SU-DHL-6 (cell line): ENCODE measurements around the gene SUGP1.

ENCODE experiments used
- CTCF ChIP-seq: fragments of 200-600 bp; sonication (generic); IDR thresholded peaks from one replicate; pipeline ENCODE4 v1.5.1; 2017; ENCODE audit warnings: antibody characterized with exemption, mild to moderate bottlenecking, low read length, moderate library complexity; ENCODE audit not compliant: insufficient read depth, poor library complexity, severe bottlenecking
- EZH2phosphoT487 ChIP-seq: fragments of 200-600 bp; sonication (generic), shearing (Covaris generic); conservative IDR thresholded peaks from 2 replicates; pipeline ENCODE4 v1.6.1; 2018; ENCODE audit warnings: mild to moderate bottlenecking, antibody characterized with exemption, low read length, moderate library complexity, mixed read lengths

GRCh38 chr19:19239675-19240074 lies 80.6 kb downstream of the SUGP1 start:
- TF ChIP-seq CTCF (no peak), EZH2phosphoT487 (no peak)
